ENCODE data around the gene OR5C1.
"Not testable (repeated sequence)": the region's sequence is repeated elsewhere in the genome, so short reads cannot be mapped to it uniquely, and the experiment has no call there.

OR5C1 gene

GRCh38 chr9:122791872-122792669 lies 3.3 kb downstream of the OR5C1 start:
- TF ChIP-seq, protein P1, sequence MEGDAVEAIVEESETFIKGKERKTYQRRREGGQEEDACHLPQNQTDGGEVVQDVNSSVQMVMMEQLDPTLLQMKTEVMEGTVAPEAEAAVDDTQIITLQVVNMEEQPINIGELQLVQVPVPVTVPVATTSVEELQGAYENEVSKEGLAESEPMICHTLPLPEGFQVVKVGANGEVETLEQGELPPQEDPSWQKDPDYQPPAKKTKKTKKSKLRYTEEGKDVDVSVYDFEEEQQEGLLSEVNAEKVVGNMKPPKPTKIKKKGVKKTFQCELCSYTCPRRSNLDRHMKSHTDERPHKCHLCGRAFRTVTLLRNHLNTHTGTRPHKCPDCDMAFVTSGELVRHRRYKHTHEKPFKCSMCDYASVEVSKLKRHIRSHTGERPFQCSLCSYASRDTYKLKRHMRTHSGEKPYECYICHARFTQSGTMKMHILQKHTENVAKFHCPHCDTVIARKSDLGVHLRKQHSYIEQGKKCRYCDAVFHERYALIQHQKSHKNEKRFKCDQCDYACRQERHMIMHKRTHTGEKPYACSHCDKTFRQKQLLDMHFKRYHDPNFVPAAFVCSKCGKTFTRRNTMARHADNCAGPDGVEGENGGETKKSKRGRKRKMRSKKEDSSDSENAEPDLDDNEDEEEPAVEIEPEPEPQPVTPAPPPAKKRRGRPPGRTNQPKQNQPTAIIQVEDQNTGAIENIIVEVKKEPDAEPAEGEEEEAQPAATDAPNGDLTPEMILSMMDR (IDR thresholded peaks at IDR 0.05; ENCODE audit: low read depth, low read length, missing control alignments) = no peak
- no peak for DNase-seq (ENCODE audit: extremely low read depth, low read depth)
- no peak overlapping the region for H3K4me3 ChIP-seq (replicated peaks; ENCODE audit: low read depth, low read length)

- TF ChIP-seq, protein P1 (IDR thresholded peaks at IDR 0.05; ENCODE audit: low read depth, low read length, missing control alignments) = no peak
- DNase-seq (ENCODE audit: extremely low read depth, low read depth) = no peak
- H3K4me3 ChIP-seq (replicated peaks; ENCODE audit: low read depth, low read length) = no peak overlapping the region
Measured at GRCh38 chr9:122797316-122798063, 8.8 kb downstream of the OR5C1 start.

GRCh38 chr9:122800066-122801060 lies 11.6 kb downstream of the OR5C1 start, which contains the start of gene OR1K1:
TSS of gene OR1K1 (plus strand) at chr9:122800123. CDS start at chr9:122800123, 0 bp downstream.
- TF ChIP-seq, protein P1 (IDR thresholded peaks at IDR 0.05; ENCODE audit: low read depth, low read length, missing control alignments) = no peak
- no peak within 1 kb of the TSS for H3K4me3 ChIP-seq (replicated peaks; ENCODE audit: low read depth, low read length)

DNA sequence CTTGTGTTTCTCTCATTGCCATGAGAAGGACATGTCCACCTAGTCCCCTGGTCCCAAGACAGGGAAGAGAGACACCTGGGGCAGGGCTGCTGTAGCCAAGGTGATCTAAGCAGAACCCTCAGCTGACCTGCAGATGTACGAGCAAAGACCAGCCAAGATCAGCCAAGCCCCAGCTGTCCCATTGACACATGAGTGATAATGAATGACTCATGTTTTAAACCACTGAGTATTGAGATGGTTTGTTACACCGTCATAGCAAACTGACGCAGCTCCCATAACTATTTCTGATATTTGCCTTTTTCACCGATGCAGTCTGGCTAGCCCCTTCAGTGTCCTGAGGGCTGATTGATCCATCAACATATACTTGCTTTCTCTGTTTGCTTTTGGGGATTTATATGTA lies 17.9 kb downstream of the OR5C1 start:
- TF ChIP-seq, protein P1 (IDR thresholded peaks at IDR 0.05; ENCODE audit: low read depth, low read length, missing control alignments) = no peak
- DNase-seq (ENCODE audit: extremely low read depth, low read depth) = no peak
- H3K4me3 ChIP-seq (replicated peaks; ENCODE audit: low read depth, low read length) = no peak overlapping the region

More at GRCh38 chr9:122800066-122801060, 11.6 kb downstream of the OR5C1 start, which contains the start of gene OR1K1:
- no peak for DNase-seq (ENCODE audit: extremely low read depth, low read depth)

DNA sequence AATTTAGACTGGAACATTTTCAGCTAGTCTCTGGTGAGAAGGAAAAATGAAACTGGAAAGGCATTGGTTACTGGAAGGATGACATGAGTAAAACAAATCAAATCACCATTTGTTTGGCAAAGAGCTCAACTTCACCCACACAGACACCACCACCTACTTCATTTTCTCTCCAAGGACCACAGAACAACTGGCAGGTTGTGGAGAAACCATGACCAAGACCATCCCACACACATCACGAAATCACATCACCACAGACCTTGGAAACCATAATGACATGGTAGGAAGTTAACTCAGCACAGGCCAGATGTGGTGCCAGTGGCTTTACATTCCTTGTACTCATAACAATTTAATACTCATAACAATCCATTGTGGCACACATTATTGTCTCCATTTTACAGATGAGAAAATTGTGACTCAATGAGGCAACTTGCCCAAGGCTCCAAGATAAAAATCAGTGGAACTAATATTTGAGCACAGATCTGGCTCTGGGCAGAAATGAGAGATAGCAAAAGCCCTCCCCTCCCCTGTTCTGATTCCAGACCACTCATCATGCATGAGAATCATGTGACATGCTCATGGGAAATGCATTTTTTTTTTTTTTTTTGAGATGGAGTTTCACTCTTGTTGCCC lies 18.7 kb downstream of the OR5C1 start:
- no peak for DNase-seq (ENCODE audit: extremely low read depth, low read depth)
- H3K4me3 ChIP-seq (replicated peaks; ENCODE audit: low read depth, low read length) = no peak overlapping the region
- TF ChIP-seq, protein P1 (IDR thresholded peaks at IDR 0.05; ENCODE audit: low read depth, low read length, missing control alignments) = no peak

DNA sequence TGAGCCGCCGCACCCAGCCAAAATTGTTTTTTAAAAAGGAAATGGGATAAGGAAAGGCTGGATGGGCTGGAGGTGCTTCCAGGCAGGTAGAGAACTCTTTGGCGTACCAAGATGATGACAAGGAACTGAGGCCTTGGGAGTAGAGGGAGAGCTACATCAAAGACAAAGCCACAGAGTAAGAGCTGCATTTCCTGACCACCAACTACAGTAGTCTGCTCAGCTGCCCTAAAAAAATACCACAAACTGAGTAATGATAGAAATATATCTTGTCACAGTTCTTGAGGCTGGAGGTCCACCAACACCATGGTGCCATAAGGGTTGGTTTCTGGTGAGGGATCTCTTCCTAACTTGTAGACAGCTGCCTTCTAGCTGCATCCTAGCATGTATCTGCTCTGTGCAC lies 19.4 kb downstream of the OR5C1 start:
- TF ChIP-seq, protein P1 (IDR thresholded peaks at IDR 0.05; ENCODE audit: low read depth, low read length, missing control alignments) = no peak
- no peak for DNase-seq (ENCODE audit: extremely low read depth, low read depth)
- H3K4me3 ChIP-seq (replicated peaks; ENCODE audit: low read depth, low read length) = no peak overlapping the region

- DNase-seq (ENCODE audit: extremely low read depth, low read depth); H3K4me3 ChIP-seq (replicated peaks; ENCODE audit: low read depth, low read length): not testable (repeated sequence)
Measured at GRCh38 chr9:122809261-122809660, 20.5 kb downstream of the OR5C1 start.

Measured in HFF-Myc (cell line).